SHP77 (cell line): ENCODE results near the gene ST8SIA4.

Source experiments
- DNase-seq, 2 experiments: peaks; one replicate each; lab custom pipeline; 2025; lab: John Stamatoyannopoulos, UW

ST8SIA4 gene

GRCh38 chr5:100903039-100903887, at the start of gene ST8SIA4:
ST8SIA4 (minus strand) TSS chr5:100903282; CDS start chr5:100902955, 327 bp downstream.
- DNase-seq, result peak; percentile 85 to 93

GRCh38 chr5:100950985-100951384, 47.9 kb upstream of the ST8SIA4 start:
- no peak for DNase-seq

GRCh38 chr5:100913298-100913697, 10.2 kb upstream of the ST8SIA4 start:
- no peak for DNase-seq

GRCh38 chr5:100909034-100909433, 6.0 kb upstream of the ST8SIA4 start:
- no peak for DNase-seq

- peak; percentile 1 to 2 for DNase-seq
Measured at GRCh38 chr5:100905259-100905914, 2.3 kb upstream of the ST8SIA4 start.

GRCh38 chr5:100904259-100904861, 1.3 kb upstream of the ST8SIA4 start:
- peak; percentile 4 to 7 for DNase-seq

- peak in 1 of 2 experiments; percentile 2 for DNase-seq
Measured at GRCh38 chr5:100902440-100903038, 543 bp downstream of the ST8SIA4 start.

GRCh38 chr5:100901821-100902341, 1.2 kb downstream of the ST8SIA4 start:
- peak; percentile 8 to 38 for DNase-seq

- peak; percentile 78 to 80 for DNase-seq
Measured at GRCh38 chr5:100900796-100901781, 2.0 kb downstream of the ST8SIA4 start.

- DNase-seq, result peak; percentile 58 to 65
Measured at GRCh38 chr5:100900142-100900795, 2.8 kb downstream of the ST8SIA4 start.

- DNase-seq, result no peak
Measured at GRCh38 chr5:100899675-100900074, 3.4 kb downstream of the ST8SIA4 start.

- DNase-seq, result no peak
Measured at GRCh38 chr5:100898504-100899346, 4.4 kb downstream of the ST8SIA4 start.

GRCh38 chr5:100896054-100896453, 7.0 kb downstream of the ST8SIA4 start:
- DNase-seq, result no peak

- DNase-seq, result no peak
Measured at GRCh38 chr5:100890461-100891008, 12.5 kb downstream of the ST8SIA4 start.

GRCh38 chr5:100889896-100890295, 13.2 kb downstream of the ST8SIA4 start:
- DNase-seq, result no peak

GRCh38 chr5:100889165-100889743, 13.8 kb downstream of the ST8SIA4 start:
- no peak for DNase-seq

GRCh38 chr5:100877274-100877673, 25.8 kb downstream of the ST8SIA4 start:
- no peak for DNase-seq

- no peak for DNase-seq
Measured at GRCh38 chr5:100872408-100873190, 30.5 kb downstream of the ST8SIA4 start.
